ENCODE measurements around the gene FOXL1. TPM values are rescaled to one million over a fixed set of nuclear protein-coding genes. Genes with fewer than 3 reads are reported as not detected.

FOXL1 gene
- polyA plus RNA-seq, 4 donors, result 0.22 to 6.3 (median 1.5) TPM

DNA sequence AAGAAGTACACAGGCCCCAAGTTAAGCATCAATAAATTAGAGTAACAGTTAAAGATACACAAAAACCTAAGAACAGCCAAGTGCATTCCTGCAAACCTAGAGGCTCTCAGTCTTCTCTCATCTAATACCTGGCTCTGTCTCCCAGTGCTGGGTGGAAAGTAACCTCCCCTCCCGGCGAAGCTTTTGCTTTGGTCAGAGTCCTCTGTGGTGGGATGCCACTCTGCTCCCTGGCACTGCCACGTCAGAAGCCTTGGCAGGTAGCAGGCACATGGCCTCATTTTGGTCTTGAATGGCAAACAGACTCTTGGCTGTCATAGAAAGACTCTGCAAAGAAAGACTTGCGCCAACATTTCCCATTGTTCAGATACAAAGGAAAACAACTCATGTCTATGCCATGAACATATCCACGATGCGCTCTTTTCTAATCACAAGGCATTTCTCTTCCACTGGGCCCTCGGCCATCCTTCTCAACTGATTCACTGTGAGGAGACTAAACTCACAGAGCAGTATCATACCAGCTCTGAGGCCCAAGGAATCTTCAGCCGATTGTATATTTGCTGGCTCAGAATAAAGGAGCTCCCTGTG lies 44.5 kb upstream of the FOXL1 start:
- FAIRE-seq (no peak), DNase-seq (no peak)
- Histone ChIP-seq H3K27ac (ENCODE audit: low read depth in 1 of 3, low read length in 2 of 3) (no peak overlapping the region), H3K4me1 (ENCODE audit: control insufficient read depth in 3 of 3, insufficient read depth in 2 of 3, low read depth in 1 of 3, low read length in 2 of 3) (no peaks in the 10 kb centered on the region), H3K36me3 (ENCODE audit: control insufficient read depth in 3 of 3, insufficient read depth in 2 of 3, low read depth in 1 of 3, low read length in 3 of 3) (peaks cover 7 to 43% (median 10%) of the 10 kb centered on the region in 3 donors), H3K27me3 (ENCODE audit: control insufficient read depth in 3 of 3, insufficient read depth in 3 of 3, low read length in 3 of 3) (no peaks in the 10 kb centered on the region), H3K9me3 (ENCODE audit: control insufficient read depth in 2 of 2, insufficient read depth in 1 of 2, low read depth in 1 of 2, low read length in 1 of 2) (no peaks in the 10 kb centered on the region), H3K4me3 (ENCODE audit: low read depth in 1 of 3, low read length in 3 of 3) (no peak overlapping the region)
- WGBS, 3 donors, result 92 to 94% (median 93%) methylated on average over 8 of the region's 8 CpGs

DNA sequence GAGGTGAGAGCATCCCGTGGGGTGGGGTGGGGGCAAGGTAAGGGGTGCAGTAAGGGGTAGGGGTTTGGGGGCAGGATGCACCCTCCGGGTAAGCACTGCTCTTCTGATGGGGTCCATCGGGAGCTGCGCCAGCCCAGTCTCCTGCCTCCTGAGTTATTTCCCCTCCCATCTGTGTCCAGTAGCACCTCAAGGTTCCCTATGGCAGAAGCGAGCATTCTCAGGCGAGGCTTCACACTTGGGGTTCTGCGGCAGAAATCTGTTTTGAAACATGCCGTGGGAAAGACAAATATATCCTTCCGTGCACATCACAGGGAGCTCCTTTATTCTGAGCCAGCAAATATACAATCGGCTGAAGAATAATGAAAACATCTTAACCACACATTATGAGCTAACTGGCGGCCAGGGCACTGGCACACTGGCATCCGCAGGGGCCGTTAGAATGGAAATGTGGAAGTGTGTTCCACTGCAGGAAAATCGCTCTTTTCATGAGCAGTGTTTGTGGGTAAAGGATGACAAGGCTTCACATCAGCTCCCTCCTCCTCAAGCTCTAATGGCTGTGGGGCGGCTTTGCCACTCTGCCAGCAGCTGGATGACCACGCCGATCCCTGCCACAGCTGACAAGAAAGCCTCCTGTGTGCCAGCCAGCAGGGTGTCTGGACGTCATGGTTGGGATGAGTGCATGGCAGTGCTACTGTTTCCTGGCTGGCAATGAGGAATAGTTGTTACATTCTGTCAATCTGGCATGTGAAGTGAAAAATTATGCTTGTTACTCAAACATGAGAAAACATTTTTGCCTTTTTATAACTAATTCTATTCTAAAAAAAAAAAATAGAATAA lies 43.4 kb upstream of the FOXL1 start:
- FAIRE-seq, result no peak
- H3K36me3 ChIP-seq (ENCODE audit: control insufficient read depth in 3 of 3, insufficient read depth in 2 of 3, low read depth in 1 of 3, low read length in 3 of 3), result peaks cover 8 to 50% (median 11%) of the 10 kb centered on the region in 3 donors
- 86 to 92% (median 87%) methylated on average over 18 of the region's 18 CpGs for WGBS, 3 donors

GRCh38 chr16:86536621-86537020 lies 41.7 kb upstream of the FOXL1 start:
- no peak overlapping the region for H3K4me3 ChIP-seq (ENCODE audit: low read depth in 1 of 3, low read length in 3 of 3)
- no peaks in the 10 kb centered on the region for H3K9me3 ChIP-seq (ENCODE audit: control insufficient read depth in 2 of 2, insufficient read depth in 1 of 2, low read depth in 1 of 2, low read length in 1 of 2)
- H3K4me1 ChIP-seq (ENCODE audit: control insufficient read depth in 3 of 3, insufficient read depth in 2 of 3, low read depth in 1 of 3, low read length in 2 of 3), result no peaks in the 10 kb centered on the region
- peaks cover 10 to 55% (median 17%) of the 10 kb centered on the region in 3 donors for H3K36me3 ChIP-seq (ENCODE audit: control insufficient read depth in 3 of 3, insufficient read depth in 2 of 3, low read depth in 1 of 3, low read length in 3 of 3)
- WGBS, 3 donors, result 96 to 98% (median 96%) methylated on average over 17 of the region's 17 CpGs
- DNase-seq (no peak), FAIRE-seq (no peak)
- H3K27ac ChIP-seq (ENCODE audit: low read depth in 1 of 3, low read length in 2 of 3), result no peak overlapping the region
- no peaks in the 10 kb centered on the region for H3K27me3 ChIP-seq (ENCODE audit: control insufficient read depth in 3 of 3, insufficient read depth in 3 of 3, low read length in 3 of 3)

More for the DNA sequence above, 43.4 kb upstream of the FOXL1 start:
- Histone ChIP-seq H3K27me3 (ENCODE audit: control insufficient read depth in 3 of 3, insufficient read depth in 3 of 3, low read length in 3 of 3) (no peaks in the 10 kb centered on the region), H3K4me3 (ENCODE audit: low read depth in 1 of 3, low read length in 3 of 3) (no peak overlapping the region), H3K27ac (ENCODE audit: low read depth in 1 of 3, low read length in 2 of 3) (no peak overlapping the region), H3K9me3 (ENCODE audit: control insufficient read depth in 2 of 2, insufficient read depth in 1 of 2, low read depth in 1 of 2, low read length in 1 of 2) (no peaks in the 10 kb centered on the region), H3K4me1 (ENCODE audit: control insufficient read depth in 3 of 3, insufficient read depth in 2 of 3, low read depth in 1 of 3, low read length in 2 of 3) (no peaks in the 10 kb centered on the region)
- no peak for DNase-seq

GRCh38 chr16:86537486-86537885 lies 40.9 kb upstream of the FOXL1 start:
- DNase-seq (no peak), FAIRE-seq (no peak)
- WGBS, 3 donors, result 94 to 100% (median 97%) methylated on average over 4 of the region's 4 CpGs
- Histone ChIP-seq H3K4me3 (ENCODE audit: low read depth in 1 of 3, low read length in 3 of 3) (no peak overlapping the region), H3K4me1 (ENCODE audit: control insufficient read depth in 3 of 3, insufficient read depth in 2 of 3, low read depth in 1 of 3, low read length in 2 of 3) (no peaks in the 10 kb centered on the region), H3K9me3 (ENCODE audit: control insufficient read depth in 2 of 2, insufficient read depth in 1 of 2, low read depth in 1 of 2, low read length in 1 of 2) (no peaks in the 10 kb centered on the region), H3K27me3 (ENCODE audit: control insufficient read depth in 3 of 3, insufficient read depth in 3 of 3, low read length in 3 of 3) (no peaks in the 10 kb centered on the region), H3K27ac (ENCODE audit: low read depth in 1 of 3, low read length in 2 of 3) (no peak overlapping the region), H3K36me3 (ENCODE audit: control insufficient read depth in 3 of 3, insufficient read depth in 2 of 3, low read depth in 1 of 3, low read length in 3 of 3) (peaks cover 10 to 53% (median 17%) of the 10 kb centered on the region in 3 donors)

GRCh38 chr16:86538196-86538780 lies 40.1 kb upstream of the FOXL1 start:
- H3K4me3 ChIP-seq (ENCODE audit: low read depth in 1 of 3, low read length in 3 of 3), result no peak overlapping the region
- H3K4me1 ChIP-seq (ENCODE audit: control insufficient read depth in 3 of 3, insufficient read depth in 2 of 3, low read depth in 1 of 3, low read length in 2 of 3), result no peaks in the 10 kb centered on the region
- H3K27me3 ChIP-seq (ENCODE audit: control insufficient read depth in 3 of 3, insufficient read depth in 3 of 3, low read length in 3 of 3), result no peaks in the 10 kb centered on the region
- no peak for FAIRE-seq
- no peaks in the 10 kb centered on the region for H3K9me3 ChIP-seq (ENCODE audit: control insufficient read depth in 2 of 2, insufficient read depth in 1 of 2, low read depth in 1 of 2, low read length in 1 of 2)
- no peak overlapping the region for H3K27ac ChIP-seq (ENCODE audit: low read depth in 1 of 3, low read length in 2 of 3)
- H3K36me3 ChIP-seq (ENCODE audit: control insufficient read depth in 3 of 3, insufficient read depth in 2 of 3, low read depth in 1 of 3, low read length in 3 of 3), result peaks cover 12 to 53% (median 17%) of the 10 kb centered on the region in 3 donors
- DNase-seq, result no peak
- 89 to 95% (median 94%) methylated on average over 17 of the region's 17 CpGs for WGBS, 3 donors

DNA sequence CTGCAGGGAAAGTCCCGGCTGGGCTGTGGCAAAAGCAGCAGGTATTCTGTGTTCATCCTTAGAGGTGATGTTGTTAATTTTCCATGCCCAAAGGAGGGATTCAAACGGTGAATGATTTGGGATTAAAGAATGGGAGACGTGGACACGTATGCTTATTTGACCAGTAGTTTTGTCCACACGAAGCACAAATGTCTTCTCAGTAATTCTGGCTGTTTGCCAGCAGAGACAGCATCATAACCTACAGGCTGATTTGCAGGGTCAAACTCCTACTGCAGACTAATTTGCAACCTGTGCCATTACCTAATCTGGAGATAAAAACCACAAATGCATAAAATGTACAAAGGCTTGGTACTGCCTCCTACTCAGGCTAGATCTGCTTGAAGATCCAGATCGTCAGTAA lies 37.5 kb upstream of the FOXL1 start:
- FAIRE-seq (no peak), DNase-seq (no peak)
- Histone ChIP-seq H3K4me1 (ENCODE audit: control insufficient read depth in 3 of 3, insufficient read depth in 2 of 3, low read depth in 1 of 3, low read length in 2 of 3) (no peaks in the 10 kb centered on the region), H3K36me3 (ENCODE audit: control insufficient read depth in 3 of 3, insufficient read depth in 2 of 3, low read depth in 1 of 3, low read length in 3 of 3) (peaks cover 12 to 61% (median 15%) of the 10 kb centered on the region in 3 donors), H3K27me3 (ENCODE audit: control insufficient read depth in 3 of 3, insufficient read depth in 3 of 3, low read length in 3 of 3) (no peaks in the 10 kb centered on the region), H3K9me3 (ENCODE audit: control insufficient read depth in 2 of 2, insufficient read depth in 1 of 2, low read depth in 1 of 2, low read length in 1 of 2) (no peaks in the 10 kb centered on the region), H3K27ac (ENCODE audit: low read depth in 1 of 3, low read length in 2 of 3) (no peak overlapping the region), H3K4me3 (ENCODE audit: low read depth in 1 of 3, low read length in 3 of 3) (no peak overlapping the region)
- WGBS, 3 donors, result 76 to 84% (median 83%) methylated on average over 6 of the region's 6 CpGs

DNA sequence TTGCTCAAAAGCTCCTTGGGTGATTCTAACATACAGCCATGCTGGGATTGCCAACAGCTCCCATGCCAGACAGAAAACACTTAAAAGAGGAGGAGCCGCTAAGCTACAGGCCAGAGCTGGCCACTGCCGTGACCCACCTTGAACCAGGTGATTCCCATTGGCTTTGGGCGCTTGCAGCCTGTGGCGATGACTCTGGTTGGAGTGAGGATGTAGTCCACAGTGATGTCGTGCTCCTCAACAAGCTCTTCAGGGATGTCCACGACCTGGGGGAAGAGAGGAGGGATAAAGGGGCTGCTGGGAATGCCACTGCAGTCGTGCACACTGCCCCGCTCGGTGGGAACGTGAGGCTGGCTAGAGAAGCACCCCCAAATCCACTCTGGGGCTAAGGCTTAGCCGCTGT lies 36.8 kb upstream of the FOXL1 start:
- FAIRE-seq (no peak), DNase-seq (no peak)
- Histone ChIP-seq H3K36me3 (ENCODE audit: control insufficient read depth in 3 of 3, insufficient read depth in 2 of 3, low read depth in 1 of 3, low read length in 3 of 3) (peaks cover 15 to 61% (median 18%) of the 10 kb centered on the region in 3 donors), H3K4me3 (ENCODE audit: low read depth in 1 of 3, low read length in 3 of 3) (no peak overlapping the region), H3K9me3 (ENCODE audit: control insufficient read depth in 2 of 2, insufficient read depth in 1 of 2, low read depth in 1 of 2, low read length in 1 of 2) (no peaks in the 10 kb centered on the region), H3K27me3 (ENCODE audit: control insufficient read depth in 3 of 3, insufficient read depth in 3 of 3, low read length in 3 of 3) (no peaks in the 10 kb centered on the region), H3K4me1 (ENCODE audit: control insufficient read depth in 3 of 3, insufficient read depth in 2 of 3, low read depth in 1 of 3, low read length in 2 of 3) (no peaks in the 10 kb centered on the region), H3K27ac (ENCODE audit: low read depth in 1 of 3, low read length in 2 of 3) (no peak overlapping the region)
- 95 to 97% (median 95%) methylated on average over 11 of the region's 11 CpGs for WGBS, 3 donors

DNA sequence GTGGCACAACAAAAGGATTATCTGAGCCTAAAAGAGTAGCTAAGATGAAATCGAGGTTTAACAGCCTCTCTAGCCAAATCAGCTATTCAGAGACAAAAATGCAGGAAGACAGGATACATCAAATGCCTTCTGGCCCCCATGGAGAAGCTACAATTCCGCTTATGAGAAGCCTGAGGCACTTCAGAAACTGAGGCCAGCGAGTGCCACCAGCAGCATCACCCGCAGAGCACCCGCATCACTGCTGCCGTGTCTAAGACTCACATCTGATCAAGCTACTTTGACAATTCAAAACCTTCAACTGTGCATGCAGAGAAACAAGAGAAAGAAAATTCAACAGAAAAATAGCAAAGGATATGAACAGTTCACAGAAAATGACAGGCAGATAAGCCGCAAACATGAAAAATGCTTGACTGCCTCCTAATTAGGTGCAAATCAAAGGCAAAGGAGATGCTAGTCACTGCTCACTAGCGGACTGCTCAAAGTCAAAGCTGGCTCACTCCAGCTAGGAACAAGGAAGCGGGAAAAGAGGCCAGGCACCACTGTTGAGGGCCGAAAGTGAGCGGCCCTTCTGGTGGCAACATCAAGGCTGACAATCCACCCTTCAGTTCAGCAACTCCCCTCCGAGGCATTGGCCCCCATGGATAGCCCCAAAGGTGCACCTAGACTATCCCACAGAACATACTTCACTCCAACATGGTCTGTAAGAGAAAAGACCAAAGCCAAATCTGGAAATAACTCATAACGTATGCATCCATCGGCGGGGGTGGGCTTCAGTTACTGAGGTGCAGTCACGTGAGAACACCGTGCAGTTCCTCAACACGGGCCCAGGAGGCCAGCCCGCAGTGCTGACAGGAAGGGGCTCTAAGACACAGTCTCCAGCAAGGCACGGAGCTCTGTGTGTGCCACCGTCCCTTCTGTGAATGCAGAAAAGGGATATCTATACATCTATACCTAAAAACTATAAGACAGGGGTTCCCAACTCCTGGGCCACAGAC lies 35.3 kb upstream of the FOXL1 start:
- H3K4me1 ChIP-seq (ENCODE audit: control insufficient read depth in 3 of 3, insufficient read depth in 2 of 3, low read depth in 1 of 3, low read length in 2 of 3), result no peaks in the 10 kb centered on the region
- no peak overlapping the region for H3K4me3 ChIP-seq (ENCODE audit: low read depth in 1 of 3, low read length in 3 of 3)
- DNase-seq, result no peak
- H3K9me3 ChIP-seq (ENCODE audit: control insufficient read depth in 2 of 2, insufficient read depth in 1 of 2, low read depth in 1 of 2, low read length in 1 of 2), result no peaks in the 10 kb centered on the region
- 86 to 94% (median 93%) methylated on average over 21 of the region's 21 CpGs for WGBS, 3 donors
- peaks cover 17 to 63% (median 20%) of the 10 kb centered on the region in 3 donors for H3K36me3 ChIP-seq (ENCODE audit: control insufficient read depth in 3 of 3, insufficient read depth in 2 of 3, low read depth in 1 of 3, low read length in 3 of 3)
- no peaks in the 10 kb centered on the region for H3K27me3 ChIP-seq (ENCODE audit: control insufficient read depth in 3 of 3, insufficient read depth in 3 of 3, low read length in 3 of 3)
- H3K27ac ChIP-seq (ENCODE audit: low read depth in 1 of 3, low read length in 2 of 3), result no peak overlapping the region
- no peak for FAIRE-seq

Data from small intestine (tissue), 7 donors.